Nephron (organoid): Measurements from ENCODE around the gene ZNF70.
A peak's percentile ranks its signal among the peaks of the same experiment; 100 is the strongest.

Experiments
- H3K27ac Mint-ChIP-seq, 3 experiments: 2 replicates each; pipeline ENCODE4 v1.8.0; 2020; ENCODE audit warnings: mixed read lengths in 3 of 3, mild to moderate bottlenecking in 2 of 3, moderate library complexity in 1 of 3
- H3K27me3 Mint-ChIP-seq: 2 replicates; pipeline ENCODE4 v1.8.0; 2021; ENCODE audit warnings: low read depth, mild to moderate bottlenecking, moderate library complexity, mixed read lengths
- H3K36me3 Mint-ChIP-seq: 2 replicates; pipeline ENCODE4 v1.8.0; 2020; ENCODE audit warnings: low read depth, mixed read lengths
- H3K4me1 Mint-ChIP-seq: 2 replicates; pipeline ENCODE4 v1.8.0; 2020; ENCODE audit warnings: mixed read lengths
- H3K4me3 Mint-ChIP-seq, 3 experiments: 2 replicates each; pipeline ENCODE4 v1.8.0; 2020; ENCODE audit warnings: mild to moderate bottlenecking in 3 of 3, mixed read lengths in 3 of 3, moderate library complexity in 2 of 3
- H3K9me3 Mint-ChIP-seq: 2 replicates; pipeline ENCODE4 v1.8.0; 2020; ENCODE audit warnings: mixed read lengths
- CTCF ChIP-seq, 3 experiments: fragments of 200-600 bp; sonication (generic); IDR thresholded peaks; one replicate each; pipeline ENCODE4 v1.5.0; 2021; ENCODE audit warnings: antibody characterized with exemption in 3 of 3; ENCODE audit not compliant: unreplicated experiment in 3 of 3

The ZNF70 gene

DNA sequence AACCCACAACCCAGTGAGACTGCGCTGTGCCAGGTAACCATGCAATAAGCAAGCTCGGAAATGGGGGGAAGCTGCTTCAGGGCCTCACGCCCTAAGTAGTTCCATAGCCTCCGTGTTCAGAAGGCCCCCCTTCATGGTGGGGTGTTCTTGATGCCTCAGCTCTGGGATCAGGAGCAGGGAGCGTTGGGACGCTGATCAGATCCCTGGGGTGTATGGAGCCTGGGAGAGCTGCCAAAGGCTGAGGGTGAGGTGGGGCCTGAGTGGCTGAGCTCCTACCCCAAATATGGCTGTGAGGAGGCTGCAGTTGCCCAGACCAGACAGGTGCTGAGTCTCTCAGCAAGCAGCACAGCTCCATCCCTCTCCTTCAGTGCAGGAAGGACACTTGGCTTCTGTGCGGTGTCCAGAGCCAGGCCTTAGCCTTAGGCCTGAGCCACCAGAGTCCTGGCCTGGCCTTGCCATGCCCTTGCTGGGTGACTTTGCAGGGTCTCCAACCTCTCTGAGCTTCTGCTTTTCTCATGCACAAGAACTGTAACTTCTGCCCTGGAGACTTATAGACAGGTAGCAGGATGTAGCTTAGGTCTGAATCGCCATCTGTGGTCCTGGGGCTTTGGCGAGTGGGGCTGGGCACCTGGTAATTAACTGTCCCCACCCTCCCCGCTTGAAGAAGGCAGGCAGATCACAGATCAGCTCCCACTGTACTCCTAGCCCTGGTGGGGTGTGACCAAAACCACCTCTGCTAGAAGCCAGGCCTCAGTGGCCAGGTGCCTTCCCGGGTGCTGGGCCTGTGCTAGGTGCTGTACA lies 27.1 kb upstream of the ZNF70 start:
- no peaks in the 10 kb centered on the region for H3K27me3 Mint-ChIP-seq
- H3K4me1 Mint-ChIP-seq: peaks cover 42% of the 10 kb centered on the region

GRCh38 chr22:23775779-23776375 lies 25.0 kb upstream of the ZNF70 start:
- H3K4me3 Mint-ChIP-seq: peak overlapping the region in 1 of 3 experiments; percentile 36
- no peaks in the 10 kb centered on the region for H3K27me3 Mint-ChIP-seq
- H3K4me1 Mint-ChIP-seq: peaks cover 41% of the 10 kb centered on the region
- H3K9me3 Mint-ChIP-seq: no peaks in the 10 kb centered on the region
- no peak for TF ChIP-seq CTCF (IDR thresholded peaks at IDR 0.05; ENCODE audit: unreplicated experiment in 3 of 3)
- peaks cover 3% of the 10 kb centered on the region for H3K36me3 Mint-ChIP-seq
- H3K27ac Mint-ChIP-seq: peak overlapping the region in 2 of 3 experiments; percentile 14 to 40

More for the DNA sequence above, 27.1 kb upstream of the ZNF70 start:
- Mint-ChIP-seq H3K27ac (no peak overlapping the region), H3K9me3 (no peaks in the 10 kb centered on the region), H3K36me3 (peaks cover 3% of the 10 kb centered on the region), H3K4me3 (no peak overlapping the region)
- no peak for TF ChIP-seq CTCF (IDR thresholded peaks at IDR 0.05; ENCODE audit: unreplicated experiment in 3 of 3)

GRCh38 chr22:23774922-23775436 lies 24.1 kb upstream of the ZNF70 start:
- Mint-ChIP-seq H3K27ac (peak overlapping the region; percentile 14 to 71 (median 63)), H3K36me3 (peaks cover 3% of the 10 kb centered on the region), H3K27me3 (no peaks in the 10 kb centered on the region), H3K4me3 (peak overlapping the region; percentile 78 to 87 (median 81)), H3K9me3 (no peaks in the 10 kb centered on the region), H3K4me1 (peaks cover 42% of the 10 kb centered on the region)
- no peak for TF ChIP-seq CTCF (IDR thresholded peaks at IDR 0.05; ENCODE audit: unreplicated experiment in 3 of 3)

DNA sequence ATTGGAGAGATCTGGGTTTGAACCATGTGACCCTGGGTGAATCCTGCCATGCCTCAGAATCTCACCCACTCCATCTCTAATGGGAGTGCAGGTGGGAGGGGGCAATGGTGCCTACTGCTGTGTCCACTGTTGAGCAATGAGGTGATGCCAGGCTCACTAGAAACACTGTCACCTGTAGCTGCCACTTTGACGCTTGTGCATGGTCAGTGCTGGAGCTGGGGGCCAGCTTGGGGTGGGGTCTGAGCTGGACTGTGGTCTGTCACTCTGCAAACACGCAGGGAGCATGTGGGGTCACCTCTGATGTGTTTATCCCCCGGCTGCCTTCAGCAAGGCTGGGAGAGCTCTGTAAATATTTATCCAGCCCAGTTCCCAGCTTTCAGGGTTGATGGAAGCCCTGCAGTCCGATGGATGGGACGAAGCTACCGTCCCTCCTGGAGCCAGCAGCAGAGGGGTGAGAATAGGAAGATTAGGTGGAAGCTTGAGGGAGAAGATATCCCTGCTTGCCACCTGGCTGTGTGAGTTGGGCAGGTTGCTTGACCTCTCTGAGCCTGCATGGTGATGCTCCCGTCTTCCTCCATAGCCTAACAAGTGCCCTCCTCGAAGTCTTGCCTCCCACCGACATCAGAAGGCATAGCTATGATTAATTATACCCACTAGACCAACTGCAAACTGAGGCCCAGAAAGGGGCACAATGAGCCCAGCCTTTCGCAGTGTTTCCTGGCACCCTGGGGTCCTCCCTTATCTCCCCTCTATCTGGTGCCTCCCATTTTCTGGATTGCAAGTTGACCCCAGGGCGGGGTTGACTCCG lies 23.4 kb upstream of the ZNF70 start:
- no peaks in the 10 kb centered on the region for H3K9me3 Mint-ChIP-seq
- no peaks in the 10 kb centered on the region for H3K27me3 Mint-ChIP-seq
- H3K4me3 Mint-ChIP-seq: peak overlapping the region; percentile 78 to 87 (median 81)
- no peaks in the 10 kb centered on the region for H3K36me3 Mint-ChIP-seq
- TF ChIP-seq CTCF (IDR thresholded peaks at IDR 0.05; ENCODE audit: unreplicated experiment in 3 of 3): no peak
- peaks cover 43% of the 10 kb centered on the region for H3K4me1 Mint-ChIP-seq
- peak overlapping the region; percentile 14 to 71 (median 63) for H3K27ac Mint-ChIP-seq

DNA sequence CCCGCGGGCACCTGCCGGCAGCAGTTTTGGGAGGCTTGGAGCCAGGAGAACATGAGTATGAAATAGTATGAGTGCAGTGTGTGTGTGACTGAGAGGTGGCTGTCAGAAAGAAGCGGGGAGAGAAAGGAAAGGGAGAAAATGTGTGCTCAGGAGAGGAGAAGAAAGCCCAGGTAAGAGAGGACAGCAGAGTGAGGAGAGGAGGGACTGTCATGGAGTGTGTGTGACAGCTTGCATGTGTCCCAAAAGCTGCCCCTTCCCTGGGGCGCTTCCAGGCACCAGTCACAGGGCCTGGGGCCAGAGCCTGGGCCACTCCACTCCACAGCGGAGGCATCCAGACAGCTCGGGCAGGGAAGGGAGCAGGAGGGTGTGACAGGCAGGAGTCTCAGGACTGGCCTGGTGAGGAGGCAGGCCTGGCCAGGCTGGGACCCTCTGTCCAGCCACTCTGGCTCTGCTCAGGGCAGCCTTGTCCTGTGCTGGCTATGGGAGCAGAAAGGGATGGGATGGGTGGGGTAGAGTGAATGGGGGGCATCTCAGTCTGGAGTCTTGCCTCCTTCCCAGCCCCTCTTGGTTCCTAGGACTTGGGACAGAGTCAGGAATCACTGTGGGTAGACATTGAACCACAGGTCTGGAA lies 22.7 kb upstream of the ZNF70 start:
- H3K4me3 Mint-ChIP-seq: peak overlapping the region; percentile 78 to 87 (median 81)
- no peaks in the 10 kb centered on the region for H3K9me3 Mint-ChIP-seq
- TF ChIP-seq CTCF (IDR thresholded peaks at IDR 0.05; ENCODE audit: unreplicated experiment in 3 of 3): no peak
- H3K27ac Mint-ChIP-seq: peak overlapping the region; percentile 9 to 57 (median 28)
- H3K27me3 Mint-ChIP-seq: no peaks in the 10 kb centered on the region
- no peaks in the 10 kb centered on the region for H3K36me3 Mint-ChIP-seq
- peaks cover 47% of the 10 kb centered on the region for H3K4me1 Mint-ChIP-seq
